ENCODE results near the gene TRMT61A. TPM values are rescaled to one million over a fixed set of nuclear protein-coding genes. Genes with fewer than 3 reads are reported as not detected.

Gene TRMT61A
- total and polyA plus RNA-seq, 2 of the 4 experiments (the other 2 are of a cell fraction), result 5.7 to 16.2 TPM

DNA sequence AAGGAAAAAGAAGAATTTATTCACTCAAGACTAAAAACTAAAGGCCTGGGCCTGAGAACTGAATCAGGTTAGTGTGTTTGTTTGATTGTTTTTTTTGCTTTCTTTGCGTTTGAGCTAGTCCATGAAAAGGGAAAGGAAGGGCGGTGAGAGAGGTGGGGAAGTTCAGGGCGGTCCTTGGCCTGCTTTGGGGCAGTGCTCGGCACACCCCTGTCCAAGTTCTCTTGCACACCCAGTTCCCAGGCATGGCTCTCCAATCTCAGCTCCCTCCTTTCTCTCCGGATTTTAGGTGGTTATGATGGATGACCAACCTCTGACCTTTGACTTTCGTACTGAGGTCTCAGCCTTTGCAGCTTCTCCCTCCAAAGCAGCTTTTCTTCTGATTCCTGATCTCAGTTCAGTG, 45.1 kb downstream of the TRMT61A start:
- BruUV-seq (replicated peaks), result no TSS peak
- H4K5ac ChIP-seq (ENCODE audit: low read depth, low read length), result no peak overlapping the region
- H3K56ac ChIP-seq (ENCODE audit: extremely low read depth, insufficient read depth, low read length), result no peak overlapping the region
- H3K9me1 ChIP-seq (ENCODE audit: insufficient read depth, low read length), result peaks cover 12% of the 10 kb centered on the region; the same call in 1 of the 2 replicates
- no peak overlapping the region for H2BK15ac ChIP-seq (ENCODE audit: low read depth, low read length)
- no peak overlapping the region for H2AFZ ChIP-seq (replicated peaks; ENCODE audit: low read length, poor library complexity)
- CTCF ChIA-PET, result interaction anchor here (0.6 kb wide), 1 partner anchor 1169 kb away, joined by 3 read pairs; no protein-coding TSS in a partner anchor
- no peak overlapping the region for H2BK20ac ChIP-seq (ENCODE audit: low read depth, low read length)
- POLR2A ChIA-PET (ENCODE audit: unreplicated experiment), result no interaction called here
- H3K4ac ChIP-seq (ENCODE audit: low read depth, low read length), result no peak overlapping the region
- dilution Hi-C loops (cut with HindIII; ENCODE audit: low sequenced_read_pairs, unreplicated experiment) (no loop called here), intact Hi-C loops (cut with micrococcal nuclease) (loop anchor here (5.0 to 10.0 kb wide), 2 partner anchors 338 to 411 kb away; no protein-coding TSS in a partner anchor), in situ Hi-C loops (cut with MboI; ENCODE audit: low sequenced_read_pairs) (loop anchor here (10.0 kb wide), 2 partner anchors 111 to 341 kb away; no protein-coding TSS in a partner anchor)
- no peaks in the 10 kb centered on the region for H3K27me3 ChIP-seq (ENCODE audit: control insufficient read depth, insufficient read depth, low read length)
- no peak overlapping the region for H3K14ac ChIP-seq (replicated peaks; ENCODE audit: low read depth, low read length)
- H4K8ac ChIP-seq (ENCODE audit: low read depth in 2 of 2, low read length in 2 of 2), result no peak overlapping the region
- no peak overlapping the region for H2AK9ac ChIP-seq (replicated peaks; ENCODE audit: low read depth, low read length, poor library complexity)
- no peak overlapping the region for H3K4me2 ChIP-seq (ENCODE audit: low read depth, low read length)
- TF ChIP-seq MAFK (IDR thresholded peaks at IDR 0.05; ENCODE audit: low read depth, low read length), result no peak
- TF ChIP-seq, protein P1, sequence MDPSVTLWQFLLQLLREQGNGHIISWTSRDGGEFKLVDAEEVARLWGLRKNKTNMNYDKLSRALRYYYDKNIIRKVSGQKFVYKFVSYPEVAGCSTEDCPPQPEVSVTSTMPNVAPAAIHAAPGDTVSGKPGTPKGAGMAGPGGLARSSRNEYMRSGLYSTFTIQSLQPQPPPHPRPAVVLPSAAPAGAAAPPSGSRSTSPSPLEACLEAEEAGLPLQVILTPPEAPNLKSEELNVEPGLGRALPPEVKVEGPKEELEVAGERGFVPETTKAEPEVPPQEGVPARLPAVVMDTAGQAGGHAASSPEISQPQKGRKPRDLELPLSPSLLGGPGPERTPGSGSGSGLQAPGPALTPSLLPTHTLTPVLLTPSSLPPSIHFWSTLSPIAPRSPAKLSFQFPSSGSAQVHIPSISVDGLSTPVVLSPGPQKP (IDR thresholded peaks at IDR 0.05; ENCODE audit: borderline replicate concordance, low read depth, low read length), result no peak
- no peak for TF ChIP-seq RAD21 (IDR thresholded peaks at IDR 0.05; ENCODE audit: low read length)
- no peak for TF ChIP-seq CHD1 (IDR thresholded peaks at IDR 0.05; ENCODE audit: low read depth, low read length)
- TF ChIP-seq CEBPB (IDR thresholded peaks at IDR 0.05; ENCODE audit: low read depth, low read length), result no peak
- TF ChIP-seq MXI1 (IDR thresholded peaks at IDR 0.05; ENCODE audit: borderline replicate concordance, low read depth, low read length), result no peak
- TF ChIP-seq RCOR1 (IDR thresholded peaks at IDR 0.05; ENCODE audit: insufficient replicate concordance, low read length), result no peak
- no peak for TF ChIP-seq POLR2A (IDR thresholded peaks at IDR 0.05; ENCODE audit: low read depth, low read length)
- TF ChIP-seq MAZ (IDR thresholded peaks at IDR 0.05; ENCODE audit: borderline replicate concordance, low read depth, low read length), result no peak
- no peak overlapping the region for H3K18ac ChIP-seq (ENCODE audit: low read depth, low read length)
- peaks cover 21% of the 10 kb centered on the region for H3K36me3 ChIP-seq (ENCODE audit: control insufficient read depth, insufficient read depth, low read length)
- H4K91ac ChIP-seq (ENCODE audit: insufficient read depth, low read depth, low read length), result no peak overlapping the region
- no peak overlapping the region for H3K27ac ChIP-seq (ENCODE audit: insufficient read depth, low read length)
- no peak overlapping the region for H2BK120ac ChIP-seq (ENCODE audit: low read depth, low read length)
- no peak for DNase-seq
- no peak overlapping the region for H2BK5ac ChIP-seq (ENCODE audit: low read depth, low read length, poor library complexity, severe bottlenecking)
- H3K4me3 ChIP-seq (ENCODE audit: insufficient read depth, low read depth, low read length), result no peak overlapping the region
- H3K79me1 ChIP-seq (ENCODE audit: low read depth in 1 of 2, low read length in 2 of 2), result peaks cover 32 to 65% of the 10 kb centered on the region in 2 experiments
- H3K23ac ChIP-seq (ENCODE audit: low read depth, low read length), result no peak overlapping the region
- H2AK5ac ChIP-seq (ENCODE audit: low read depth, low read length), result no peak overlapping the region
- H3K4me1 ChIP-seq (ENCODE audit: control insufficient read depth, insufficient read depth, low read length), result peaks cover 15% of the 10 kb centered on the region
- WGBS, 2 experiments (ENCODE audit: extremely low coverage in 2 of 2, insufficient read length in 1 of 2), result no CpG with 5 or more reads among the region's 6 CpGs
- ATAC-seq (ENCODE audit: low read depth), result no peak
- peaks cover 48% of the 10 kb centered on the region for H4K20me1 ChIP-seq (ENCODE audit: insufficient read depth, low read length)
- H3K9me3 ChIP-seq (ENCODE audit: control insufficient read depth, insufficient read depth, low read length), result no peaks in the 10 kb centered on the region
- H3K9ac ChIP-seq (ENCODE audit: low read depth, low read length), result no peak overlapping the region
